Hepatocyte (in vitro differentiated cells): Measurements from ENCODE around the gene WDFY1. TPM values are rescaled to one million over a fixed set of nuclear protein-coding genes. Genes with fewer than 3 reads are reported as not detected.

Experiments
- DNase-seq: peaks from one replicate; pipeline ENCODE4 v3.0.0-alpha.2; 2016; ENCODE audit warnings: low spot score
- H2AFZ ChIP-seq: fragments of 200-600 bp; sonication (generic); 2 replicates; pipeline ENCODE4 v1.6.0; 2016; ENCODE audit warnings: antibody characterized with exemption, mild to moderate bottlenecking
- H3K27ac ChIP-seq: fragments of 200-600 bp; sonication (generic); 2 replicates; pipeline ENCODE4 v1.5.1; 2016; ENCODE audit warnings: mild to moderate bottlenecking
- H3K27me3 ChIP-seq: fragments of 200-600 bp; sonication (generic); 2 replicates; pipeline ENCODE4 v1.6.1; 2016
- H3K36me3 ChIP-seq: fragments of 200-600 bp; sonication (generic); replicated peaks from 2 replicates; pipeline ENCODE4 v1.5.1; 2016; ENCODE audit warnings: low read depth; ENCODE audit not compliant: insufficient read depth
- H3K4me1 ChIP-seq: fragments of 200-600 bp; sonication (generic); 2 replicates; pipeline ENCODE4 v1.5.1; 2016; ENCODE audit warnings: mild to moderate bottlenecking, moderate library complexity; ENCODE audit not compliant: insufficient read depth
- H3K4me2 ChIP-seq: fragments of 200-600 bp; sonication (generic); 2 replicates; pipeline ENCODE4 v1.6.0; 2016
- H3K4me3 ChIP-seq: fragments of 200-600 bp; sonication (generic); 2 replicates; pipeline ENCODE4 v1.5.1; 2016; ENCODE audit warnings: mild to moderate bottlenecking
- H3K79me2 ChIP-seq: fragments of 200-600 bp; sonication (generic); 2 replicates; pipeline ENCODE4 v1.6.0; 2017; ENCODE audit warnings: mild to moderate bottlenecking
- H3K9me2 ChIP-seq: fragments of 200-600 bp; sonication (generic); replicated peaks from 2 replicates; pipeline ENCODE4 v1.6.0; 2017; ENCODE audit warnings: mild to moderate bottlenecking; ENCODE audit not compliant: insufficient read depth
- H3K9me3 ChIP-seq: fragments of 200-600 bp; sonication (generic); 2 replicates; pipeline ENCODE4 v1.5.1; 2016; ENCODE audit warnings: low read depth, mild to moderate bottlenecking
- H4K20me1 ChIP-seq: fragments of 200-600 bp; sonication (generic); 2 replicates; pipeline ENCODE4 v1.6.0; 2016; ENCODE audit warnings: mild to moderate bottlenecking; ENCODE audit not compliant: insufficient read depth, poor library complexity, severe bottlenecking
- CTCF ChIP-seq: fragments of 200-600 bp; sonication (generic); IDR thresholded peaks from 2 replicates; pipeline ENCODE4 v1.5.1; 2016; ENCODE audit warnings: antibody characterized with exemption, mild to moderate bottlenecking; ENCODE audit not compliant: poor library complexity
- EZH2 ChIP-seq: fragments of 200-600 bp; sonication (generic); IDR thresholded peaks from 2 replicates; pipeline ENCODE4 v1.6.1; 2016; ENCODE audit warnings: antibody characterized with exemption, mild to moderate bottlenecking, borderline replicate concordance
- EZH2phosphoT487 ChIP-seq: fragments of 200-600 bp; sonication (generic); IDR thresholded peaks from one replicate; pipeline ENCODE4 v1.6.1; 2018; ENCODE audit warnings: antibody characterized with exemption, mild to moderate bottlenecking, low read depth, moderate library complexity; ENCODE audit not compliant: unreplicated experiment, severe bottlenecking
- WGBS: methylation state at CpG from one replicate; pipeline ENCODE4 v1.1.6; 2016; ENCODE audit warnings: low lambda C conversion rate; ENCODE audit errors: missing lambda C conversion rate; 5-methylcytosine and 5-hydroxymethylcytosine counted together
- polyA plus RNA-seq: library from polyadenylated mRNA; unstranded; fragments of >200 nt; fragmentation: Nextera tagmentation; extraction: Ambion mirVana; gene quantifications from 2 replicates; pipeline ENCODE4 v1.2.1, GENCODE V29; 2016
- total RNA-seq: library from RNA; depleted of rRNA; stranded (reverse); fragments of >200 nt; gene quantifications from 2 replicates; pipeline ENCODE4 v1.2.3, GENCODE V29; 2014

The WDFY1 gene
- total and polyA plus RNA-seq, 2 experiments from 2014 or later, result 45.6 to 68.3 TPM

GRCh38 chr2:223834431-223834830, 110.7 kb downstream of the WDFY1 start:
- H3K27ac ChIP-seq, result no peak overlapping the region
- no peak for DNase-seq
- no peaks in the 10 kb centered on the region for H3K27me3 ChIP-seq
- H3K9me2 ChIP-seq, result no peaks in the 10 kb centered on the region
- H2AFZ ChIP-seq, result no peak overlapping the region
- H3K4me2 ChIP-seq, result no peak overlapping the region
- TF ChIP-seq EZH2phosphoT487 (no peak), CTCF (no peak), EZH2 (no peak)
- H3K4me1 ChIP-seq, result no peaks in the 10 kb centered on the region
- 86% methylated on average over 1 of the region's 1 CpG for WGBS
- no peaks in the 10 kb centered on the region for H3K9me3 ChIP-seq
- peaks cover 46% of the 10 kb centered on the region for H3K79me2 ChIP-seq
- H3K4me3 ChIP-seq, result no peak overlapping the region
- H3K36me3 ChIP-seq, result no peaks in the 10 kb centered on the region
- no peaks in the 10 kb centered on the region for H4K20me1 ChIP-seq

GRCh38 chr2:223832241-223832903, 112.8 kb downstream of the WDFY1 start:
- TF ChIP-seq EZH2phosphoT487 (no peak), CTCF (no peak), EZH2 (no peak)
- no peak for DNase-seq
- H2AFZ ChIP-seq, result no peak overlapping the region
- no peak overlapping the region for H3K27ac ChIP-seq
- H3K4me3 ChIP-seq, result no peak overlapping the region
- no peaks in the 10 kb centered on the region for H3K9me2 ChIP-seq
- H4K20me1 ChIP-seq, result no peaks in the 10 kb centered on the region
- H3K36me3 ChIP-seq, result no peaks in the 10 kb centered on the region
- H3K4me1 ChIP-seq, result no peaks in the 10 kb centered on the region
- H3K4me2 ChIP-seq, result no peak overlapping the region
- H3K27me3 ChIP-seq, result no peaks in the 10 kb centered on the region
- H3K9me3 ChIP-seq, result no peaks in the 10 kb centered on the region
- WGBS, result 72% methylated on average over 8 of the region's 8 CpGs
- peaks cover 57% of the 10 kb centered on the region for H3K79me2 ChIP-seq

GRCh38 chr2:223829128-223829527, 116.0 kb downstream of the WDFY1 start:
- Histone ChIP-seq H3K79me2 (peaks cover 34% of the 10 kb centered on the region), H3K4me3 (no peak overlapping the region), H2AFZ (no peak overlapping the region), H3K9me3 (no peaks in the 10 kb centered on the region), H3K36me3 (no peaks in the 10 kb centered on the region), H3K27ac (no peak overlapping the region), H4K20me1 (no peaks in the 10 kb centered on the region), H3K4me2 (no peak overlapping the region), H3K4me1 (no peaks in the 10 kb centered on the region), H3K27me3 (no peaks in the 10 kb centered on the region), H3K9me2 (no peaks in the 10 kb centered on the region)
- DNase-seq, result no peak
- TF ChIP-seq EZH2 (no peak), EZH2phosphoT487 (no peak), CTCF (no peak)
- WGBS, result 94% methylated on average over 5 of the region's 5 CpGs
